Liver (tissue), 9 donors: ENCODE measurements around the gene DMRT1. TPM values are rescaled to one million over a fixed set of nuclear protein-coding genes. Genes with fewer than 3 reads are reported as not detected.

ENCODE experiments used
- DNase-seq: peaks from one replicate; pipeline ENCODE4 v3.0.0-alpha.2; 2017; ENCODE audit warnings: low spot score
- H3K27ac ChIP-seq, 2 donors: one replicate each; pipeline ENCODE4 v1.7.0; 2013; ENCODE audit warnings: inconsistent platforms in 2 of 2, low read length in 2 of 2, control low read depth in 1 of 2, low read depth in 1 of 2, mild to moderate bottlenecking in 1 of 2
- H3K27me3 ChIP-seq, 4 donors: one replicate each; pipeline versions ENCODE4 v1.6.1 to v1.7.0; 2013; ENCODE audit warnings: low read length in 3 of 4, inconsistent platforms in 1 of 4, mild to moderate bottlenecking in 1 of 4, moderate library complexity in 1 of 4; ENCODE audit not compliant: control insufficient read depth in 4 of 4, insufficient read depth in 4 of 4
- H3K36me3 ChIP-seq, 4 donors: one replicate each; pipeline versions ENCODE4 v1.6.1 to v1.7.0; 2013; ENCODE audit warnings: low read length in 3 of 4, mild to moderate bottlenecking in 3 of 4, low read depth in 1 of 4, moderate library complexity in 1 of 4; ENCODE audit not compliant: control insufficient read depth in 4 of 4, insufficient read depth in 3 of 4
- H3K4me1 ChIP-seq, 4 donors: one replicate each; pipeline versions ENCODE4 v1.6.1 to v1.7.0; 2013; ENCODE audit warnings: low read length in 3 of 4, mild to moderate bottlenecking in 3 of 4, moderate library complexity in 1 of 4; ENCODE audit not compliant: control insufficient read depth in 4 of 4, insufficient read depth in 4 of 4
- H3K4me3 ChIP-seq, 3 donors: one replicate each; pipeline versions ENCODE4 v1.6.1 to v1.7.0; 2013; ENCODE audit warnings: low read length in 3 of 3, control low read depth in 1 of 3, low read depth in 1 of 3, mild to moderate bottlenecking in 1 of 3
- H3K9ac ChIP-seq, 2 donors: one replicate each; pipeline ENCODE4 v1.7.0; 2013; ENCODE audit warnings: low read length in 2 of 2, mild to moderate bottlenecking in 2 of 2, moderate library complexity in 2 of 2, control low read depth in 1 of 2, low read depth in 1 of 2
- H3K9me3 ChIP-seq, 4 donors: one replicate each; pipeline versions ENCODE4 v1.6.1 to v1.7.0; 2013; ENCODE audit warnings: low read length in 3 of 4; ENCODE audit not compliant: control insufficient read depth in 4 of 4
- EGR1 ChIP-seq, 2 donors: IDR thresholded peaks; 2 replicates each; pipeline ENCODE4 v1.6.1; 2016 to 2018; ENCODE audit warnings: antibody characterized with exemption in 2 of 2, low read depth in 2 of 2
- FOXA1 ChIP-seq: IDR thresholded peaks from 2 replicates; pipeline ENCODE4 v1.6.1; 2016; ENCODE audit warnings: antibody characterized with exemption
- FOXA2 ChIP-seq: IDR thresholded peaks from 2 replicates; pipeline ENCODE4 v1.6.1; 2016; ENCODE audit warnings: antibody characterized with exemption
- HNF4A ChIP-seq, 2 donors: conservative IDR thresholded peaks; 2 replicates each; pipeline ENCODE4 v1.6.1; 2016; ENCODE audit warnings: antibody characterized with exemption in 2 of 2, mild to moderate bottlenecking in 2 of 2
- HNF4G ChIP-seq: IDR thresholded peaks from 2 replicates; pipeline ENCODE4 v1.6.1; 2016; ENCODE audit warnings: antibody characterized with exemption
- JUND ChIP-seq, 2 donors: IDR thresholded peaks; 2 replicates each; pipeline ENCODE4 v1.6.1; 2016; ENCODE audit warnings: antibody characterized with exemption in 2 of 2
- NR2F2 ChIP-seq: IDR thresholded peaks from 2 replicates; pipeline ENCODE4 v1.6.1; 2016; ENCODE audit warnings: antibody characterized with exemption
- RAD21 ChIP-seq, 2 donors: IDR thresholded peaks; 2 replicates each; pipeline ENCODE4 v1.6.1; 2016; ENCODE audit warnings: antibody characterized with exemption in 2 of 2, mild to moderate bottlenecking in 2 of 2
- TAF1 ChIP-seq: conservative IDR thresholded peaks from 2 replicates; pipeline ENCODE4 v1.6.1; 2016; ENCODE audit warnings: antibody characterized with exemption, mild to moderate bottlenecking
- YY1 ChIP-seq: IDR thresholded peaks from 2 replicates; pipeline ENCODE4 v1.6.1; 2016; ENCODE audit warnings: antibody characterized with exemption, mild to moderate bottlenecking
- WGBS: extraction: QIAGEN DNeasy Blood & Tissue Kit; methylation state at CpG from one replicate; pipeline ENCODE4 v1.1.7; 2013; 5-methylcytosine and 5-hydroxymethylcytosine counted together
- polyA plus RNA-seq, 2 donors: library from polyadenylated mRNA; stranded (reverse) in 1 of 2; unstranded in 1 of 2; fragments of 200-250 nt in 1 of 2; fragments of >200 nt in 1 of 2; fragmentation: Nextera tagmentation in 1 of 2; extraction: Ambion mirVana in 1 of 2; gene quantifications; one replicate each; pipeline versions ENCODE4 v1.2.1 to v1.2.3, GENCODE V29; 2013 to 2015
- total RNA-seq, 2 donors: library from RNA; depleted of rRNA; stranded (reverse); fragments of >200 nt; gene quantifications; one replicate each; pipeline ENCODE4 v1.2.3, GENCODE V29; 2014
- TF ChIP-seq, protein P1 (sequence below): IDR thresholded peaks from 2 replicates; pipeline ENCODE4 v1.6.1; 2016; ENCODE audit warnings: antibody characterized with exemption
- TF ChIP-seq, protein P2 (sequence below): IDR thresholded peaks from 2 replicates; pipeline ENCODE4 v1.6.1; 2016; ENCODE audit warnings: antibody characterized with exemption
- TF ChIP-seq, protein P3 (sequence below): fragments of 150-350 bp; IDR thresholded peaks from 2 replicates; pipeline ENCODE4 v1.5.1; 2017; ENCODE audit warnings: improper control_type of control experiment, low read depth, low read length; ENCODE audit not compliant: missing input control
- TF ChIP-seq, protein P4 (sequence below): IDR thresholded peaks from 2 replicates; pipeline ENCODE4 v1.6.1; 2016; ENCODE audit warnings: antibody characterized with exemption, mild to moderate bottlenecking
- donor health status: healthy.
- donor health status: healthy.
- donor health status: healthy.
- donor health status: healthy.
- donor health status: healthy.

DMRT1 gene
- total and polyA plus RNA-seq, 4 donors = not detected

DNA sequence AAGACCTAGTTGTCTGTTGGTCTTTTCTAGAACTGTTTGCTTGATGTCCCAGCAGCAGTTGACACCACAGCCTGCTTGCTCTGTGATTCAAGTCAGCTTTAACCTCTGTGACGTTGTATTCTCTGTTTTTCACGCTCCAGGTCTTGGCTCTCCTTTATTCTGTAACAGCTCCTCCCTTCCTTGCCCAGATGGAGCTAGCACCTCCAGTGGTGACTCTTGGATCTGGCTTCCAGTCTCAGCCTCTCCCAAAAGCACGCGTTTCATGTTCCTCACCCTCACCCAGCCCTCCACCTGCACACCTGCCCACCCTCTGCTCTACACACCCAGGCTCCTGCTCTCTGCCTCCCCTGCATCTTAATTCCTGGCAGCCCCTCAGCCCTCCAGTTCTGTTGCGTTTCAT, 50.6 kb downstream of the DMRT1 start:
- H3K9ac ChIP-seq = no peak overlapping the region
- DNase-seq = no peak
- no peak overlapping the region for H3K27ac ChIP-seq
- no peak for TF ChIP-seq TAF1
- TF ChIP-seq EGR1 (IDR thresholded peaks at IDR 0.05; ENCODE audit: low read depth in 2 of 2) = no peak
- TF ChIP-seq HNF4A (conservative IDR thresholded peaks at IDR 0.05) = no peak
- TF ChIP-seq FOXA2 = no peak
- no peak overlapping the region for H3K4me3 ChIP-seq
- 83% methylated on average over 5 of the region's 5 CpGs for WGBS
- H3K27me3 ChIP-seq = no peaks in the 10 kb centered on the region
- H3K4me1 ChIP-seq = peaks cover 2 to 6% (median 5%) of the 10 kb centered on the region in 4 donors
- no peaks in the 10 kb centered on the region for H3K36me3 ChIP-seq
- H3K9me3 ChIP-seq = no peaks in the 10 kb centered on the region

DNA sequence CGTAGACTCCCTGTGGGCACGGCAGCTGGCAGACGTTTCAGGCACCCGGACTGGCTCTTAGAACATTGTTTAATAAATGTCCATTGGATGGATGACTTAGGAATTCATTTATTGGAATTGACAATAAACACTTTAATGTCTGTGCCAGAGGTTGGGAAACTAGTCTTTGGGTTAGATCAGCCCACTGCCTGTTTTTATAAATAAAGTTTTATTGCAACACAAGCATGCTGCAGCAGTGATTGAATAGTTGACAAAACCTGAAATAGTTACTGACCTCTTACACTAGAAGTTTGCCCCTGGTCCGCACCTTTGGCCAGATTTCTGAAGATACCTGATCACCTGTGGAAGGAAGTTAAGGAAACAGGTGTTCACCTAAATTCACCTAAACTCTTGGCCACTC, 51.6 kb downstream of the DMRT1 start:
- no peaks in the 10 kb centered on the region for H3K36me3 ChIP-seq
- no peak overlapping the region for H3K9ac ChIP-seq
- no peaks in the 10 kb centered on the region for H3K9me3 ChIP-seq
- H3K4me1 ChIP-seq = peaks cover 2 to 6% (median 5%) of the 10 kb centered on the region in 4 donors
- 72% methylated on average over 5 of the region's 5 CpGs for WGBS
- no peak for TF ChIP-seq JUND (IDR thresholded peaks at IDR 0.05)
- TF ChIP-seq HNF4G = no peak
- TF ChIP-seq, protein P1, sequence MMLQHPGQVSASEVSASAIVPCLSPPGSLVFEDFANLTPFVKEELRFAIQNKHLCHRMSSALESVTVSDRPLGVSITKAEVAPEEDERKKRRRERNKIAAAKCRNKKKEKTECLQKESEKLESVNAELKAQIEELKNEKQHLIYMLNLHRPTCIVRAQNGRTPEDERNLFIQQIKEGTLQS = no peak
- TF ChIP-seq, protein P2, sequence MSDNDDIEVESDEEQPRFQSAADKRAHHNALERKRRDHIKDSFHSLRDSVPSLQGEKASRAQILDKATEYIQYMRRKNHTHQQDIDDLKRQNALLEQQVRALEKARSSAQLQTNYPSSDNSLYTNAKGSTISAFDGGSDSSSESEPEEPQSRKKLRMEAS = no peak
- TF ChIP-seq, protein P3, sequence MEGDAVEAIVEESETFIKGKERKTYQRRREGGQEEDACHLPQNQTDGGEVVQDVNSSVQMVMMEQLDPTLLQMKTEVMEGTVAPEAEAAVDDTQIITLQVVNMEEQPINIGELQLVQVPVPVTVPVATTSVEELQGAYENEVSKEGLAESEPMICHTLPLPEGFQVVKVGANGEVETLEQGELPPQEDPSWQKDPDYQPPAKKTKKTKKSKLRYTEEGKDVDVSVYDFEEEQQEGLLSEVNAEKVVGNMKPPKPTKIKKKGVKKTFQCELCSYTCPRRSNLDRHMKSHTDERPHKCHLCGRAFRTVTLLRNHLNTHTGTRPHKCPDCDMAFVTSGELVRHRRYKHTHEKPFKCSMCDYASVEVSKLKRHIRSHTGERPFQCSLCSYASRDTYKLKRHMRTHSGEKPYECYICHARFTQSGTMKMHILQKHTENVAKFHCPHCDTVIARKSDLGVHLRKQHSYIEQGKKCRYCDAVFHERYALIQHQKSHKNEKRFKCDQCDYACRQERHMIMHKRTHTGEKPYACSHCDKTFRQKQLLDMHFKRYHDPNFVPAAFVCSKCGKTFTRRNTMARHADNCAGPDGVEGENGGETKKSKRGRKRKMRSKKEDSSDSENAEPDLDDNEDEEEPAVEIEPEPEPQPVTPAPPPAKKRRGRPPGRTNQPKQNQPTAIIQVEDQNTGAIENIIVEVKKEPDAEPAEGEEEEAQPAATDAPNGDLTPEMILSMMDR = no peak
- no peak for TF ChIP-seq TAF1
- TF ChIP-seq NR2F2 = no peak
- TF ChIP-seq FOXA1 = no peak
- no peak for TF ChIP-seq EGR1 (IDR thresholded peaks at IDR 0.05; ENCODE audit: low read depth in 2 of 2)
- TF ChIP-seq HNF4A (conservative IDR thresholded peaks at IDR 0.05) = no peak
- TF ChIP-seq, protein P4, sequence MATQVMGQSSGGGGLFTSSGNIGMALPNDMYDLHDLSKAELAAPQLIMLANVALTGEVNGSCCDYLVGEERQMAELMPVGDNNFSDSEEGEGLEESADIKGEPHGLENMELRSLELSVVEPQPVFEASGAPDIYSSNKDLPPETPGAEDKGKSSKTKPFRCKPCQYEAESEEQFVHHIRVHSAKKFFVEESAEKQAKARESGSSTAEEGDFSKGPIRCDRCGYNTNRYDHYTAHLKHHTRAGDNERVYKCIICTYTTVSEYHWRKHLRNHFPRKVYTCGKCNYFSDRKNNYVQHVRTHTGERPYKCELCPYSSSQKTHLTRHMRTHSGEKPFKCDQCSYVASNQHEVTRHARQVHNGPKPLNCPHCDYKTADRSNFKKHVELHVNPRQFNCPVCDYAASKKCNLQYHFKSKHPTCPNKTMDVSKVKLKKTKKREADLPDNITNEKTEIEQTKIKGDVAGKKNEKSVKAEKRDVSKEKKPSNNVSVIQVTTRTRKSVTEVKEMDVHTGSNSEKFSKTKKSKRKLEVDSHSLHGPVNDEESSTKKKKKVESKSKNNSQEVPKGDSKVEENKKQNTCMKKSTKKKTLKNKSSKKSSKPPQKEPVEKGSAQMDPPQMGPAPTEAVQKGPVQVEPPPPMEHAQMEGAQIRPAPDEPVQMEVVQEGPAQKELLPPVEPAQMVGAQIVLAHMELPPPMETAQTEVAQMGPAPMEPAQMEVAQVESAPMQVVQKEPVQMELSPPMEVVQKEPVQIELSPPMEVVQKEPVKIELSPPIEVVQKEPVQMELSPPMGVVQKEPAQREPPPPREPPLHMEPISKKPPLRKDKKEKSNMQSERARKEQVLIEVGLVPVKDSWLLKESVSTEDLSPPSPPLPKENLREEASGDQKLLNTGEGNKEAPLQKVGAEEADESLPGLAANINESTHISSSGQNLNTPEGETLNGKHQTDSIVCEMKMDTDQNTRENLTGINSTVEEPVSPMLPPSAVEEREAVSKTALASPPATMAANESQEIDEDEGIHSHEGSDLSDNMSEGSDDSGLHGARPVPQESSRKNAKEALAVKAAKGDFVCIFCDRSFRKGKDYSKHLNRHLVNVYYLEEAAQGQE = no peak
- TF ChIP-seq RAD21 (IDR thresholded peaks at IDR 0.05) = no peak
- TF ChIP-seq YY1 = no peak
- H3K27ac ChIP-seq = no peak overlapping the region
- no peaks in the 10 kb centered on the region for H3K27me3 ChIP-seq
- DNase-seq = no peak
- H3K4me3 ChIP-seq = no peak overlapping the region
